K562 (cell line): Measurements from ENCODE around the gene ZBTB46. TPM values are rescaled to one million over a fixed set of nuclear protein-coding genes. Genes with fewer than 3 reads are reported as not detected.

Experiments used
- ATAC-seq: fragments of 200-7000 bp; cut with Tn5 transposase; 3 replicates; pipeline ENCODE4 v1.9.1; 2020; ENCODE audit warnings: moderate library complexity
- BruUV-seq: library from RNA; stranded (reverse); fragments of 400-500 nt; replicated peaks from 2 replicates; lab custom pipeline; 2021; lab: Mats Ljungman, UMichigan
- CTCF ChIA-PET: fragments of 300-600 bp; formaldehyde crosslinking; extraction: SDS; loops from one replicate; lab custom pipeline; 2021; ENCODE audit warnings: low intra/inter-chr PET ratio; lab: Yijun Ruan, JAX
- POLR2A ChIA-PET: fragments of 300-600, 350-650 bp; sonication (Branson Sonifier 250); formaldehyde crosslinking; extraction: SDS; loops from one replicate; lab custom pipeline; 2021; ENCODE audit warnings: antibody characterized with exemption, inconsistent platforms; lab: Yijun Ruan, JAX
- DNase-seq, 4 experiments: peaks; one replicate each; pipeline versions ENCODE4 v3.0.0 to v3.0.0-alpha.2; 2011 to 2018; ENCODE audit warnings: low spot score in 3 of 4, mixed read lengths in 3 of 4; ENCODE audit errors: extremely low read depth in 1 of 4
- FAIRE-seq: peaks from 2 replicates; lab custom pipeline; 2011; peaks lifted over from hg19 to GRCh38; lab: Jason Lieb, UNC
- H2AFZ ChIP-seq: 2 replicates; pipeline ENCODE4 v1.6.0; 2011; ENCODE audit warnings: low read depth, low read length, control low read depth, inconsistent platforms
- H3K27ac ChIP-seq: fragments of 200-600 bp; 3 replicates; pipeline ENCODE4 v1.8.0; 2011; ENCODE audit warnings: low read depth, mild to moderate bottlenecking, control low read depth, inconsistent platforms, low read length, moderate library complexity, mixed read lengths; ENCODE audit errors: extremely low read depth
- H3K27me3 ChIP-seq, 2 experiments: fragments of 300-600 bp in 1 of 2; 2 replicates in 1 of 2; 3 replicates in 1 of 2; pipeline versions ENCODE4 v1.6.0 to v1.8.0; 2011; ENCODE audit warnings: inconsistent platforms in 2 of 2, low read length in 2 of 2, mild to moderate bottlenecking in 1 of 2, mixed read lengths in 1 of 2, moderate library complexity in 1 of 2; ENCODE audit not compliant: control insufficient read depth in 2 of 2, insufficient read depth in 2 of 2
- H3K36me3 ChIP-seq: fragments of 300-600 bp; 3 replicates; pipeline ENCODE4 v1.8.0; 2011; ENCODE audit warnings: mild to moderate bottlenecking, low read length, inconsistent platforms; ENCODE audit not compliant: control insufficient read depth, insufficient read depth
- H3K4me1 ChIP-seq, 2 experiments: fragments of 200-600 bp in 1 of 2; replicated peaks in 1 of 2; 2 replicates in 1 of 2; 3 replicates in 1 of 2; pipeline versions ENCODE4 v1.5.1 to v1.8.0; 2011; ENCODE audit warnings: inconsistent platforms in 2 of 2, low read length in 2 of 2, mild to moderate bottlenecking in 1 of 2, mixed read lengths in 1 of 2, moderate library complexity in 1 of 2; ENCODE audit not compliant: control insufficient read depth in 2 of 2, insufficient read depth in 2 of 2
- H3K4me2 ChIP-seq: 2 replicates; pipeline ENCODE4 v1.6.1; 2011; ENCODE audit warnings: low read length, control low read depth, inconsistent platforms, mixed read lengths; ENCODE audit not compliant: insufficient read depth
- H3K4me3 ChIP-seq: fragments of 200-600 bp; sonication (generic), shearing (Covaris generic); 2 replicates; pipeline ENCODE4 v1.5.1; 2016; ENCODE audit warnings: control low read depth, inconsistent platforms
- H3K79me2 ChIP-seq: fragments of 200-600 bp; 3 replicates; pipeline ENCODE4 v1.8.0; 2011; ENCODE audit warnings: low read length, inconsistent platforms; ENCODE audit not compliant: control insufficient read depth, insufficient read depth
- H3K9ac ChIP-seq, 2 experiments: 2 replicates each; pipeline versions ENCODE4 v1.6.0 to v1.6.1; 2011; ENCODE audit warnings: low read depth in 2 of 2, low read length in 2 of 2, control low read depth in 1 of 2, inconsistent platforms in 1 of 2, mild to moderate bottlenecking in 1 of 2, mixed read lengths in 1 of 2; ENCODE audit not compliant: insufficient read depth in 1 of 2
- H3K9me1 ChIP-seq: one replicate; pipeline ENCODE4 v1.6.0; 2011; ENCODE audit warnings: inconsistent platforms, mild to moderate bottlenecking, low read length, moderate library complexity; ENCODE audit not compliant: control insufficient read depth, insufficient read depth
- H3K9me3 ChIP-seq: replicated peaks from 2 replicates; pipeline ENCODE4 v1.5.1; 2011; ENCODE audit warnings: low read depth, low read length, inconsistent platforms; ENCODE audit not compliant: control insufficient read depth, insufficient read depth
- H4K20me1 ChIP-seq: replicated peaks from 2 replicates; pipeline ENCODE4 v1.6.1; 2011; ENCODE audit warnings: low read length, inconsistent platforms, mixed read lengths; ENCODE audit not compliant: control insufficient read depth, insufficient read depth
- RBM25 ChIP-seq: fragments of 200-400 bp; formaldehyde crosslinking; IDR thresholded peaks from 2 replicates; pipeline ENCODE4 v1.6.1; 2018; ENCODE audit warnings: low read length, low read depth, moderate library complexity; ENCODE audit not compliant: severe bottlenecking
- USF1 ChIP-seq: sonication (generic); formaldehyde crosslinking; IDR thresholded peaks from 2 replicates; pipeline ENCODE4 v1.9.0; 2022; ENCODE audit warnings: mild to moderate bottlenecking, missing genetic modification reagents
- WGBS: fragments of 100-300 bp; shearing (Covaris generic); methylation state at CpG from one replicate; pipeline ENCODE4 v1.1.6; 2016; ENCODE audit warnings: low coverage, mixed read lengths; ENCODE audit not compliant: insufficient coverage; ENCODE audit errors: missing lambda C conversion rate; 5-methylcytosine and 5-hydroxymethylcytosine counted together
- in situ Hi-C: fragments of 300-500 bp; cut with MboI; formaldehyde crosslinking; loops from 4 replicates; pipeline ENCODE4 v1.15.0; 2018; ENCODE audit warnings: inconsistent platforms, mixed read lengths
- intact Hi-C: fragments of 100-400 bp; cut with micrococcal nuclease; formaldehyde crosslinking; loops from 2 replicates; pipeline ENCODE4 v1.14.2; 2022
- polyA plus RNA-seq, 8 experiments: library from polyadenylated mRNA; depleted of rRNA in 4 of 8; stranded (reverse) in 5 of 8; unstranded in 3 of 8; fragments of >200 nt; fragmentation: Nextera tagmentation in 2 of 8; fragmentation: Illumina TruSeq in 1 of 8; extraction: Ambion mirVana in 2 of 8; extraction: Trizol in 1 of 8; gene quantifications; 2 replicates each; pipeline versions ENCODE4 v1.2.1 to v1.2.3, GENCODE V29; 2011 to 2014; ENCODE audit warnings: inconsistent platforms in 1 of 8, missing spikeins in 1 of 8
- total RNA-seq, 7 experiments: library from RNA; depleted of rRNA in 6 of 7; stranded (reverse); fragments of >200 nt in 6 of 7; fragmentation: Illumina TruSeq in 2 of 7; extraction: Trizol in 2 of 7; gene quantifications; 2 replicates each; pipeline versions ENCODE4 v1.2.1 to v1.2.3, GENCODE V29; 2011 to 2021; ENCODE audit warnings: low replicate concordance in 1 of 7

ZBTB46 gene
- total and polyA plus RNA-seq, 9 of the 15 experiments (the other 6 are each of a cell fraction or from before 2014, with no cell fraction given), result 0.29 to 4.1 (median 1.1) TPM

- H3K9me3 ChIP-seq, result peaks cover 4% of the 10 kb centered on the region
- FAIRE-seq, result no peak
- POLR2A ChIA-PET, result interaction anchor here (0.5 to 1.3 kb wide), 4 partner anchors 13 to 209 kb away, joined by 3 to 5 read pairs (median 4); no protein-coding TSS in a partner anchor
- H3K27me3 ChIP-seq, result no peaks in the 10 kb centered on the region
- BruUV-seq, result TSS peak; percentile 50
- H3K4me3 ChIP-seq, result no peak overlapping the region
- no peaks in the 10 kb centered on the region for H3K9me1 ChIP-seq
- 90% methylated on average over 36 of the region's 48 CpGs for WGBS
- H3K36me3 ChIP-seq, result peaks cover 59% of the 10 kb centered on the region; the same call in 2 of the 3 replicates
- H3K4me1 ChIP-seq, result peaks cover 3 to 60% of the 10 kb centered on the region in 2 experiments; a peak in 3 of 5 replicates
- peaks cover 16% of the 10 kb centered on the region for H3K79me2 ChIP-seq
- in situ Hi-C loops, result no loop called here
- peak; percentile 14; the same call in 1 of the 2 replicates for TF ChIP-seq USF1
- TF ChIP-seq RBM25, result no peak
- TF ChIP-seq, all 486 proteins: peak for 1
- no peak overlapping the region; a peak in 1 of 4 replicates for H3K9ac ChIP-seq
- H3K4me2 ChIP-seq, result no peak overlapping the region
- 0 out of 2 replicates have a peak, but pooled peaks cover 5% of the 10 kb centered on the region for H4K20me1 ChIP-seq
- ATAC-seq, result no peak
- no peak overlapping the region for H2AFZ ChIP-seq
- intact Hi-C loops, result no loop called here
- peak in 2 of 4 experiments; percentile 4 for DNase-seq
- H3K27ac ChIP-seq, result no peak overlapping the region
- CTCF ChIA-PET, result no interaction called here
These were observed 95.9 kb downstream of the ZBTB46 start for GRCh38 chr20:63734946-63735858.
